GM12801 (cell line): ENCODE measurements around the gene ZNF146.

ENCODE experiments used
- TF ChIP-seq, protein P1 (sequence below): IDR thresholded peaks from one replicate; pipeline ENCODE4 v1.5.1; 2011; ENCODE audit warnings: control low read depth; ENCODE audit not compliant: insufficient read length; ENCODE audit errors: extremely low read depth

Gene ZNF146

DNA sequence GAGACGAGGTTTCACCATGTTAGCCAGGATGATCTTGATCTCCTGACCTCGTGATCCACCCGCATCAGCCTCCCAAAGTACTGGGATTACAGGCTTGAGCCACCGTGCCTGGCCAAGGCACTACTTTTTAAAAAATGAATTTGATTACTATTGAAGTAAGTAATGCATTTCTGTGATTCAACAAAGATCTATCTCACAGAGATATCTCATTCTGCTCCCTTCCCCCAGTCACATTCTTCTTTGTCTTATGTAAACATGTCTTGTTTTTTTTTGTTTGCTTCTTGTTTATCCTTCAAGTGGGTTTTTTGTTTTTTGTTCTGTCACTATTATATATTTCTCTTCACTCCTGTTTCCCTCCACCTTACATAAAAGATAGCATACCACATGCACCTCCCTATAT is 6.6 kb downstream of the ZNF146 start:
- TF ChIP-seq, protein P1, sequence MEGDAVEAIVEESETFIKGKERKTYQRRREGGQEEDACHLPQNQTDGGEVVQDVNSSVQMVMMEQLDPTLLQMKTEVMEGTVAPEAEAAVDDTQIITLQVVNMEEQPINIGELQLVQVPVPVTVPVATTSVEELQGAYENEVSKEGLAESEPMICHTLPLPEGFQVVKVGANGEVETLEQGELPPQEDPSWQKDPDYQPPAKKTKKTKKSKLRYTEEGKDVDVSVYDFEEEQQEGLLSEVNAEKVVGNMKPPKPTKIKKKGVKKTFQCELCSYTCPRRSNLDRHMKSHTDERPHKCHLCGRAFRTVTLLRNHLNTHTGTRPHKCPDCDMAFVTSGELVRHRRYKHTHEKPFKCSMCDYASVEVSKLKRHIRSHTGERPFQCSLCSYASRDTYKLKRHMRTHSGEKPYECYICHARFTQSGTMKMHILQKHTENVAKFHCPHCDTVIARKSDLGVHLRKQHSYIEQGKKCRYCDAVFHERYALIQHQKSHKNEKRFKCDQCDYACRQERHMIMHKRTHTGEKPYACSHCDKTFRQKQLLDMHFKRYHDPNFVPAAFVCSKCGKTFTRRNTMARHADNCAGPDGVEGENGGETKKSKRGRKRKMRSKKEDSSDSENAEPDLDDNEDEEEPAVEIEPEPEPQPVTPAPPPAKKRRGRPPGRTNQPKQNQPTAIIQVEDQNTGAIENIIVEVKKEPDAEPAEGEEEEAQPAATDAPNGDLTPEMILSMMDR, result no peak

DNA sequence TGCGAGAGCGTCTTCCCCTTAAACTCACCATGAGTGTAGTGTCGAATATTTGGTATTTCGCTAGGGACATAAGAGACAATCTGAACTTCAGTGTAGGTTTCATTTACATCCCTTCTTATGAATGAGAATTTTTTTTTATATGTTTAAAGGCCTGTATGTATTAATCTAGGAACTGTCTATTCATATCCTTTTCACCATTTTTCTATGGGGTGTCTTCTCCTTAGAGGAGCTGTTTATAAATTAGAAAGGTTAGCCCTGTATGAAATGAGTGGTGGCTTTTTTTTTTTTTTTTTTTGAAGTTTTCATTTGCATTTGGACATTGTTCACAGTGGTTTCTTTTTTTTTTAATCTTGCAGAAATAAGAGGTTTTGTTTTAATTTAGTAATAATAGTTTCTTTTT is 7.6 kb downstream of the ZNF146 start:
- TF ChIP-seq, protein P1, result no peak

DNA sequence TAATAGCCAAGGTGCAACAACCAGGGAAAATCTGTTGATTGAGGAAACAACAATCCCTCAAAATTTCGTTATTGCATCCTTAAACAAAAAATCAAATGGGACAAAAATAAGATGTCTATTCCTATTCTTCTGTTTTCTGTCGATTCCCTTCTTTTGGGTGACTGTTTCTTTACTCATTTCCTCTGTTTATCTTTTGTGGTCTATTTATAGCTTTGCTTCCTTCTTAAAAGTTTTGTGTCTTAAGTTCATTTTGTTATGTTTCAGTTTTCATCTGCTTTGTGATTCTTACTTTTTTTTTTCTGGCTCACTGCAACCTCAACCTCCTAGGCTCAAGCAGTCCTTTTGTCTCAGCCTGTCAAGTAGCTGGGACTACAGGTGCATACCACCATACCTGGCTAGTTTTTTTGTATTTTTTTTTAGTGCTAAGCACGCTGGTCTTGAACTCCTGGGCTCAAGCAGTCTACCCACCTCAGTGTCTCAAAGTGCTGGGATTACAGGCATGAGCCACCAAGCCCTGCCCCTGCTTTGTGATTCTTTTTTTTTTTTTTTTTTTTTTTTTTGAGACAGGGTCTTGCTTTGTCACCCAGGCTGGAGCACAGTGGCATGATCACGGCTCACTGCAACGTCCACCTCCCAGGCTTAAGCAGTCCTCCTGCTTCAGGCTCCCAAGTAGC is 10.4 kb downstream of the ZNF146 start:
- TF ChIP-seq, protein P1, result no peak

DNA sequence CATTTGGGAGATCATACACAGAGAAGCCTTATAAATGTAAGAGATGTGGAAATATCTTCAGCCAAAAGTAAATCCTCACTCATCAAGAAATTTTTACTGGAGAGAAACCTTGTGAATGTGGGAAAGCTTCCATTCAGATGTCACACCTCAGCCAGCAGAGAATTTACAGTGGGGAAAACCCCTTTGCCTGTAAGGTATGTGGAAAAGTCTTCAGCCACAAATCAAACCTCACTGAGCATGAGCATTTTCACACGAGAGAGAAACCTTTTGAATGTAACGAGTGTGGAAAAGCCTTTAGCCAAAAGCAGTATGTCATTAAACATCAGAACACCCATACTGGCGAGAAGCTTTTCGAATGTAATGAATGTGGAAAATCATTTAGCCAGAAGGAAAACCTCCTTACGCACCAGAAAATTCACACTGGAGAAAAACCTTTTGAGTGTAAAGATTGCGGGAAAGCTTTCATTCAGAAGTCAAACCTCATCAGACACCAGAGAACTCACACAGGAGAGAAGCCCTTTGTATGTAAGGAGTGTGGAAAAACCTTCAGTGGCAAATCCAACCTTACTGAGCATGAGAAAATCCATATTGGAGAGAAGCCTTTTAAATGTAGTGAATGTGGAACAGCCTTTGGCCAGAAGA is 21.5 kb downstream of the ZNF146 start:
- TF ChIP-seq, protein P1, result no peak

DNA sequence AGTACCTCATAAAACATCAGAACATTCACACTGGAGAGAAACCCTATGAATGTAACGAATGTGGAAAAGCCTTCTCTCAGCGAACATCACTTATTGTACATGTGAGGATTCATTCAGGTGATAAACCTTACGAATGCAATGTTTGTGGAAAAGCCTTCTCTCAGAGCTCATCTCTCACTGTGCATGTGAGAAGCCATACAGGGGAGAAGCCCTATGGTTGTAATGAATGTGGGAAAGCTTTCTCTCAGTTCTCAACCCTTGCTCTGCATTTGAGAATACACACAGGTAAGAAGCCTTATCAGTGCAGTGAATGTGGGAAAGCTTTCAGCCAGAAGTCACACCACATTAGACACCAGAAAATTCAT is 22.0 kb downstream of the ZNF146 start:
- TF ChIP-seq, protein P1, result no peak

DNA sequence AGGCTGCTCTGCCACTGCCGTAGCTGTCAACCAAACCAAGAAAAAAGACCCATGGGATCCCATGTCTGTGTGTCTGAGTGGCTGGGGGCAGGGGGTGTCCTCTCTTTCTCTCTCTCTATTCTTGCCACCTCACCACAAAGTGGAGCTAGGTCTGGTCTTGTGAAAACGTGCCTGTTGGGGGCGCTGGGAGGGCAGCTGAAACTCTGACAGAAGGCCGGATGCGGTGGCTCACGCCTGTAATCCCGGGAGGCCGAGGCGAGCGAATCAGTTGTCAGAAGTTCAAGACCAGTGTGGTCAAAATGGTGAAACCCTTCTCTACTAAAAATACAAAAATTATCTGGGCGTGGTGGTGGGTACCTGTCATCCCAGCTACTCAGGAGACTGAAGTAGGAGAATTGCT is 29.2 kb downstream of the ZNF146 start:
- TF ChIP-seq, protein P1, result no peak

DNA sequence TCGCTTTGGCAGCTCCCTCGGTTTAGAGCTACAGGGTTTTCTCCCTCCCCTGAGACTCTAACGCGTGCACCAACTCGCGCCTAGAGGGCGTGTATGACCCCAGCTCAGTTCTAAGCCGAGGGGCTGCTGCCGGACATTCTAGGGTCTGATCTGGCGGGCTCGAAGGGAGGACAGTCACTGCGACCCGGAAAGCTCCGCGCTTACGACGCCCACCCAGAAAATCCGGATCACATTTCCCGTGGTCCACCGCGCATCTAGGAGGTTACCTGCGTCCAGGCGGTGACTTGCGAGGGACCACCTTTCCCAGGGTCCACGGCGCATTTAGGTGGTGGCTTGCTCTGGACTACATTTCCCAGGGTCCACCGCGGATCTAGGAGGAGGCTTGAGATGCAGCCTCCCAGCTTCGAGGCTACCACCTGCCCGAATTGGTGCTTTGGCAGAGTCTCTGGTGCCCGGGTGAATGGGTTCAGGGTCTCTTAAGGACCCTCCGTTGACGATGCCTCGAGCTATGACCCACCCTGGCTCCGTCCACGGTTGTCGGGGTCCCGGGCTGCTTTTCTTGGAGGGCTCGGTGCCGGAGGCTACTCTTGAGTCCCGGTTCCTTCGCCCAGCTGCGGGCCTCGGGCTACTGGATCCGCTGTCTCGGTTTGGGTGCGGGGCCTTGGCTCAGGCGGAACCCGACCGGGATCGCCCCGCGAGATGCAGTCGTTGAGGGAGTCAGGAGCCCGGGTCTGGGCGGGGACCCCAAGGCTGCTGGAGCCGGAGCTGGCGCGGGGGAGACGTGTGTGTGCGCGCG is 30.5 kb downstream of the ZNF146 start:
- TF ChIP-seq, protein P1, result no peak
